OCI-LY7 (cell line): ENCODE measurements around the gene PLXNA4.

Experiments used
- CTCF ChIP-seq: fragments of 200-600 bp; sonication (generic); conservative IDR thresholded peaks from 2 replicates; pipeline ENCODE4 v1.5.1; 2014; ENCODE audit warnings: mild to moderate bottlenecking, antibody characterized with exemption, low read length, moderate library complexity, mixed read lengths
- EZH2phosphoT487 ChIP-seq: fragments of 200-600 bp; sonication (generic); IDR thresholded peaks from 2 replicates; pipeline ENCODE4 v1.6.1; 2018; ENCODE audit warnings: low read depth, borderline replicate concordance, mild to moderate bottlenecking, mixed run types, antibody characterized with exemption, low read length, moderate library complexity, mixed read lengths

GRCh38 chr7:132504852-132505251 lies 71.4 kb downstream of the PLXNA4 start:
- TF ChIP-seq CTCF (no peak), EZH2phosphoT487 (no peak)
